Activated T-helper 1 cell treated with anti-CD3 and anti-CD28 coated beads, Interleukin-2, amount 50 U/mL, for 16 hours (primary cell): ENCODE measurements around the gene PLCH2.

Experiments used
- DNase-seq, 2 donors: peaks; one replicate each; pipeline ENCODE4 v3.0.0-alpha.2; 2020; ENCODE audit warnings: low read depth in 1 of 2, low spot score in 1 of 2

Gene PLCH2

DNA sequence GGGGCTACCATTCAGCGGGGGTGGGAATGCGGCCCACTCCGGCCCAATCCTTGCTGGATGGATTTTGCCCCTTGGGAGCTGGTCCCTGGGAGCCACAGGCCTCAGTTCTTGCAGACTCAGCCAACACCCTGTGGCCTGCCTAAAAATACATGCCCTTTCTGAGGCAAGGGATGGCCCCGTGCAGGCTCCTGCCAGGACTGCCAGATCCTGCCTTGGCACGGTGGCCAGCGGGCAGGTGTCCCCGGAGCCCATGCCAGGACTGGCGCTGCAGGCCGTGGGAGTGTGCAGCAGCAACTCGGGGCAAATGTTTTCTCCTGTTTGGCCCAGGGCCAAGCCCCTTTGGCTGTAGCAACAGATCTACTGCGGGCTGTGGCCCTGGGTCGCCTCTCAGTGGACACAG, 51.9 kb downstream of the PLCH2 start:
- DNase-seq = no peak

DNA sequence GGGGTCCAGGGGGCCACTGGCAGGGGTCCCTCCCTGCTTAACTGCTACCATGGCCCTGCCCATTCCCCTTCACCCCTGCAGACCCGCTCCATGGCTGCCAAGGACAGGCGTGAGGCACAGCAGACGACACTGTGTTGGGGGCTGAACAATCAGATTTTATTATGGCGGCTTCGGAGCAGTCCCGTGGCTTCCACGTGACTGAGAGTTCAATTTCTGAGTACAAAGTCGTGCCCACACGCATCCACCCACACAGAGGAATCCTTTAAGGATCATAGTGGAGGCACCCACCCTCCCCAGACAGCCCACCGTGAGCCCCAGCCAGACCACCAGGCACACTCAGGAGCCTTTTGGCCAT, 52.5 kb downstream of the PLCH2 start:
- DNase-seq = no peak

DNA sequence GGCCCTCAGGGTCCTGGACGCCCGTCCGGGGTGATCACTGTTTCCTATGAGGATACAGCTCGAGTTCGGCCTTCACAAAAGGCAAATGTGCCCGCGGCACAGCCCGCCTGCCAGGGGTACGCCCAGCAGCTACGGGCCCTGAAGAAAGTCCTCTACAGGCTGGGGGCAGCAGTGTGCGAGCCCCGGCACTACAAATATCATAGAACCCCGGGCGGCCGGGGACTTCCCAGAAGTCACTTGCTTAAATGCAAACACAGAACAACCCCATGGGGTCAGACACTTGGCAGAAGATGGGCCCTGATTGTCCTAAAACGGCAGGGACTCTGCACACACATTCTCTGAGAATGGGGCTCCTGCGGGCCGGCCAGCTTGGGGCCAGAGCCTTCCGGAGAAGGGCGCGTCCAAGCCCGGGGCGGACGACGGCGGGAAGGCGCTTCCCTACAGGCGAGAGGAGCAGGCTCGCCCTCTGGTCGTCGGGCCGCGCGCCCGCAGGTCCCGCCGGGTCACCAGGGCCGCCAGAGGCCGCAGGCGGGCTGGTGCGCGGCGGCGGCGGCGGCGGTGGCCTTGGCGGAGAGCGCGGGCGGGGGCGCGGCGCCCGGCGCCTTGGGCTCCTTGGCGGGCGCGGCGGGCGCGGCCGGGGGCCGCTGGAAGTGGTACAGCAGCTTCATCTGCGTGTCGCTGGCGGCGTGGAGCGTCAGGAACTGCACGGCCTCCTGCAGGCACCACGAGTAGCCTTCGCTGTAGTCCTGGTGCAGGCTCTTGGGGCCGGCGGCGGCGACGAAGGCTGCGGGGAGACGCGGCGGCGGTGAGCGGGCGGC, 53.1 kb downstream of the PLCH2 start:
- DNase-seq = no peak

DNA sequence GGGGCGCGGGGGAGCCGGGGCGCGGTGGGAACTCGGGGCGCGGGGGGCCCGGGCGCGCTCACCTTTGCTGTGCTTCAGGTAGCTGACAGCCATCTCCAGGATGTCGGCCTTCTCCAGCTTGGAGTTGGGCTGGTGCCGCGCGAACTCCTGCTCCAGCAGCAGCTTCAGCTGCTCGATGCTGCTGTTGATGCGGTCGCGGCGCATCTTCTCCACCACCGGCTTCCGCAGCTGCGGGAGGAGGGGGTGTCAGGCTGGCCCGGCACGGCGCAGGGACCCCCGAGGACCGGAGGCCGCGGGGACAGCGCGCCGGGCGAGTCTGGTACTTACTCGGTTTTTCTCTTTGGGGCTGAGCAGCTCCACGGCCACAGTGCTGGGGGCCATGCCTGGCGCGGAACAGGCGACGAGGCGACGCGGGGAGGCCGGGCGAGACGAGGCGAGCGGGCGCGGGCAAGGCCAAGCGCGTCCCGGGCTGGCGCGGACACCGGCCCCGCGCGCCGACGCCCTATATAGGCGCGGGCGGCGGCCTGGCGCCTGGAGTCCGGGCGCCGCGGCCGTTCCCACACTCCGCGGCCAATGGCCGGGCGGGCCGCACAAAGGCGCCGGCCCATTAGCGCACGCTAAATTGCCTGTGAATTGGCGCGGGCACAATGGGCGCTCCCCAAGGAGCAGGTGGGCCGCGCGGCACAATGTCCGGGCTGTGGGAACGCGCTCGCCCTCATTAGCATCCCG, 53.9 kb downstream of the PLCH2 start, which contains the start of gene HES5:
Gene HES5 (minus strand): TSS at position 480 of the 729 bp plus-strand sequence. CDS start 99 bp downstream, at position 381.
- no peak for DNase-seq

DNA sequence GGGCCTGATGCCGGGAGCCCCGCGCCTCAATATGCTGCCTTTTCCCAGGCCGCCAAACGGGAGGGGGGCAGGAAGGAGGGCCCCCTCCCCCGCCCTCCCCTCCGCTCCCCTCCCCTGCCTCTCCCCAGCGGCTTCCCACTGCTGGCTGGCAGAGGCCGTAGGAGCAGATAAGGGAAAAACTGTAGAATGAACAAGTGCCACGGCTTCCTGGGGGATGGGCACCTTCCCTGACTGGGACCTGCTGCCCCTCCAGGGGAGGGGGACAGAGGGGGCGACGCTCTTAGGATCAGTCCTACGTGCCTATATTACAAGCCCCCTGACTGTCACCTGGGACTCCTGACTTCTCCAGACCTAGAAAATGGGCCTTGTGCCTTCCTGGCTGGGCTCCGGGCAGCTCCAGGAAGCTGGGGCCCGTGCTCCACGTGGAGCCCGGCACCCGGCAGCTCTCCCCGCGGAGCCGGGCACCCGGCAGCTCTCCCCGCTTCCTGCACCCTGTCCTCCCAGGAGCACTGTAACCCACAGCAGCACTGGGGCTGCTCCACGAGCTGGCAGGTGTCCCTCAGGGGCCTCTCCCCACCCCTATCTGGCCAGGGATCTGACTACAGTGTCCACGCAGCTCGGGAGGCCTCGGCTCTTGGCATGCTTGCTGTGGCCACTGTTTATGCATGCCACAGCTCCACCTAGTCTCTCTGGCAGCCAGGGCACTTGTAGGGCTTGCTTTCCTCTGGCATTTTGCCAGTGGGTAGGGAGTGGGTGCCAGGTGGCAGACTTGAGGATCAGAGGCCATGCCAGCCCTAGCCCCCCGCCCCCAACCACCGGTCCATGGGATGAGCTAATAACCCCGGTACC, 54.6 kb downstream of the PLCH2 start:
- no peak for DNase-seq

DNA sequence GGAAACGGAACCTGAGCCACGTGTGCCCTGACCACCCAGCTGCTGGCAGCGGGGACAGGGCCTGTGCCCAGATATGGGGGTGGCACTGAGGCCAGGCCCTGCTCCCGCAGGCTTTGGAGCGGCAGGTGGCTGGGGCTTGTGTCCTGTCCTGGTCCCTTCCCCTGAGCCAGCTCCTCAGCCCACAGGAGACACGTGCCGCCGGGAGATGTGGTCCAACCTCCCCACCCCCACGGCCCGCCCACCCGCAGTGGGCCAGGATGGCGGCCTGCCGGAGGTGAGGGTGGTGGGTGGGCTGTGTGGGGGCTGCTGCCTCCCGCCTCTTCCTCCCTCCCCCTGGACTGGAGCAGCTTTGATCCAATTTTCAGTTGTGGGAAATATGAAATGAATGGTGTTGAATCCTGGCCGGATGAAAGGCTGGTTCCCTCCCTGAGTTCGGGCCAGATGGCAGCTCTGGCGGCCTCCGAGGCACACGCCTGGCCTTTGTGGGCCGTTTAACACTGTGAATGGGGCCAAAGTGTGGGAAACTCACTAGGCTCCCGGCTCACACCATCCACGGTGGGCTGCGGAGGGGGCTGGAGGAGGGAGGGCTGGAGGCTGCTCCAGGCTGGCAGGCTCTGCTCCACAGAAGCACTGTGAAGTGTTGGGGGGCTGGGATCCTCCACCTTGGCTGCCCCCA, 56.5 kb downstream of the PLCH2 start:
- no peak for DNase-seq

DNA sequence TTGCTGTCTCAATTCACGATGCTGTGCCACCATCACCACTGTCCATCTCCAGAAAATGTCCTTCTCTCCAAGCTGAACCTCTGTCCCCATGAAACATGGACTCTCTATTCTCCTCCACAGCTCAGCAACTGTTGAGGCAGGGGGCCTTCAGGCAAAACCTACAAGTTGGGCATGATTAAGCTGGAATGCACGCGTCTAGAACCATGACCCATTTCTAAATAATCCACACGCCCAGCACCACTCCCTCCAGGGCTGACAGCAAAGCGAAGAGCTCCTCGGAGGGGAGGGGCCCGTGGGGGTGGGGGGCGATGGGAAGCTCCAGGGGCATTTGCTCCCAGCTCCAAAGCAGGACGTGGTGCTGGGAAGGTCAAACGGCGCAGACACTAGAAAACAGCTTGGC, 57.3 kb downstream of the PLCH2 start:
- no peak for DNase-seq

DNA sequence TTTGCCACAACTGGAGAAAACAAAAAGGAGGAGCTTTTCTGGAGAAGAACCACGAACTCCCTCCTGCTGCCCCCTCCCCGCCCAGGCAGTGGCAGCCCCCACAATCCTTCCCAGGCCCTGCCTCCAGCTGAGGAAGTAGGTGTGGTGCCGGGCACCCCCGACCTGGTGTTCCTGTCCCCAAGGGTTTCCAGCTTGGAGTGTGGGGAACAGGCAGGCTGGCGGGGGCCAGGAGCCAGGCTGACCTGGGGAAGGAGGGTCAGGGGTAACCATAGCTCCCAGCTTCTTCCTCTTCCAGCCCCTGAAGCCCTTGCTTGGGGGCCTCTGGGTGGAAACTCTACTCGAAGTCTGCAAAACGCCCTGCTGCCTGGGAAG, 58.2 kb downstream of the PLCH2 start:
- no peak for DNase-seq

DNA sequence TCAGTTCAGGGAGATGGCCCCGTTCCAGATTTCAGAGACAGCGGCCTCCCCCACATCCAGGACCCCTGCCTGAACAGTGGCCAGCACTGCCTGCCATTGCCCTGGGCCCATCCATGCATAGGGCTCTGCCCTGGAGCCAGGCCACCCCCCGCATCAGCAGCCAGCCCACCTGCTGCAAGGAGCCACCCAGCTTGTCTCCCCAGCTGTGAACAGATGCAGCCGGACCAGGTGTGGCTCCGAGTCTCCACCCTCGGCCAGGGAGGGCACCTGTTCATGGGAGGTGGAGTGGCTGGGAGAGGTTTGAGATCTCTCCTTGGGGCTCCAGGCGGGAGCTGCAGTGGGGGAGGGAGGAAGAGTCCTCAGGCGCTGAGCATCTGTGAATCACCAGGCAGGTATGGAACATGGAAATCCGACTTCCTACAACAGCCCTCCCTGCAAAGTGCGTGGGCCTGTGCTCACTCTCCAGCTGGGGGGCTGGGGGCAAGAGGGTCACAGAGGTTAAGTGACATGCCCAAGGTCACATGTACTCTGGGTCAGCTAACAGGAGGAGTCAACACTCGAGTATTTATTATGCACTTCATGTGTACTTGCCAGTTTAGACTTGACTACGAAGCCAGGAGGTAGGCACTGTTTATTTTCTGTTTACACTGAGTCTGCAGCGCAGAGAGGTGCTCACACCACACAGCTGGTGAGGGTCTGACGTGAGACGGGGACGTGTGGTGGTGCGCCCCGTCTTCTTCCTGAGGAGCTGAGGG, 58.8 kb downstream of the PLCH2 start:
- DNase-seq = no peak

DNA sequence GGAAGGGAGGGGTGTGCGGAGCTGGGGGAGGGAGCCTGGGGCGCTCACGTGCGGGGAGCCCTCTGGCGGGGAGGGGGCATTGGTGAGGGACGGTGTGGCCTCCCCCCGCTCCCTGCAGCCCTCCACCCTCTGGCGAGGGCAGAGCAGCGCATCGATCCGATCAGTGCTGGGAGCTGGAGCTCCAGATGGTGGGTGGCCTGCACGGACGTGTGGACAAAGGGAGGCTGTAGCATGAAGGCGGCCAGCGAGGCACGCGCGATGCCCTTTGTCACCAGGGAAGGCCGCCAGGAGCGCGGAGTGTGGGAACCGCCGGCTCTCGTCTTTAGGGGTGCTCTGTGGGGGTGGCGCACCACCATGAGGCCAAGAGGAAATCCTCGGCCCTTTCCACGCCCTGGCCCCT, 59.4 kb downstream of the PLCH2 start:
- no peak for DNase-seq

DNA sequence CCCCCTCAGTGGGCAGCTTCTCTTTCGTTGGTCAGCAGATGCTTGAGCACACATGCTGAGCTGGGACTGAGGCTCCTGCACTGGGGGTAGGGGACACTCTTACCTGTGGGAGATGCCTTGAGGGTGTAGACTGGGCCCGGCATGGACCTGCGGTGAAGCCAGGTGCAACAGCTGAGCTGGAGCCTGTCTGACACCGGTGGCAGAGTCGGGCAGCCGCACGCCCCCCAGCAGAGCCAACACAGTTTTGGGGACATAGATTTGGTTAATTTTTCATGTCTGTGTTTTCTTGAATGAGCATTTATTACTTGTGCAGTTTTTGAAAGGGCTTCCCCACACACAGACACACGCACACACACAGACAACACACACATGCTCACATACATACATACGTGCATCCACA, 59.9 kb downstream of the PLCH2 start:
- DNase-seq = no peak

DNA sequence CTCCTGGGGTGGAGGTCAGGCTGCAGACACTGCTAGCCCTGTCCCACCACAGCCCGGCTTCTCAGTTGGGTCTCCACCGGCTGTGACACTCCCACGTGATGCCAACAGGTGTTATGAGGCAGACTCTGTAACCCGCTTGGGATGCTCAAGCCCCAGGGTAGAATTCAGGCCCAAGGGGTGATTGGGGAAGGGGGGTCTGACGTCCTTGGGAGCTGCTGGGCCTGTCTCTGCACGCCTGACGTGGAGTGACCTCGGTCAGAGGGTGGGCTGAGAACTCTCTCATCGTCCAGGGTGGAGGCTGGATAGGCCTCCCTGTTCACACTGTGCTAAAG, 61.7 kb downstream of the PLCH2 start:
- DNase-seq = no peak

DNA sequence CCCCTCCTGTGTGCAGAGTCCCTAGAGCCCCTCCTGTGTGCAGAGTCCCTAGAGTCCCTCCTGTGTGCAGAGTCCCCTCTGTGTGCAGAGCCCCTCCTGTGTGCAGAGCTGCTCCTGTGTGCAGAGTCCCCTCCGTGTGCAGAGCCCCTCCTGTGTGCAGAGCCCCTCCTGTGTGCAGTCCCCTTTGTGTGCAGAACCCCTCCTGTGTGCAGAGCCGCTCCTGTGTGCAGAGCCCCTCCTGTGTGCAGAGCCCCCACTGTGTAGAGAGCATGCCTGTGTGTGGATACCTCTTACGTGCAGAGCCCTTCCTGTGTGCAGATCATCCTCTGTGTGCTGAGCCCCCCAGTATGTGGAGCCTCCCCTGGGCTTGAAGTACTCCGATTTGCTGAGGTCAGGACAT, 62.3 kb downstream of the PLCH2 start:
- no peak for DNase-seq

DNA sequence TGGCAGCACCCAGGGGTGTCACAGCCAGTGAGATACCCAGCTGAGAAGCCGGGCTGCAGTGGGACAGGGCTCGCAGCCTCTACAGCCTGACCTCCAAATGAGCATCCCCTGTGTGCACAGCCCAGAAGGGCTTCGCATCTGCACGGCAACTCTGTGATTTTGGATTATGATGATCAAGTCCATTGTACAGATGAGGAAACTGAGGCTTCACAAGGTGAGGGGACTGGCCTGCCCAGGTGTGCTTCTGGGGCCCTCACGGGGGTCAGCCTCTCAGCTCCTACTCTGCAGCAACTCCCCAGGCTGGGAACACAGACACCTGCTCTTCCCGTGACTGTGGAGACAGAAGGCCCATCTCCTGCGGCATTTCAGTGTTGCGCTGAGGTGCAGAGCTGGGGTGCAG, 62.8 kb downstream of the PLCH2 start:
- DNase-seq = no peak

DNA sequence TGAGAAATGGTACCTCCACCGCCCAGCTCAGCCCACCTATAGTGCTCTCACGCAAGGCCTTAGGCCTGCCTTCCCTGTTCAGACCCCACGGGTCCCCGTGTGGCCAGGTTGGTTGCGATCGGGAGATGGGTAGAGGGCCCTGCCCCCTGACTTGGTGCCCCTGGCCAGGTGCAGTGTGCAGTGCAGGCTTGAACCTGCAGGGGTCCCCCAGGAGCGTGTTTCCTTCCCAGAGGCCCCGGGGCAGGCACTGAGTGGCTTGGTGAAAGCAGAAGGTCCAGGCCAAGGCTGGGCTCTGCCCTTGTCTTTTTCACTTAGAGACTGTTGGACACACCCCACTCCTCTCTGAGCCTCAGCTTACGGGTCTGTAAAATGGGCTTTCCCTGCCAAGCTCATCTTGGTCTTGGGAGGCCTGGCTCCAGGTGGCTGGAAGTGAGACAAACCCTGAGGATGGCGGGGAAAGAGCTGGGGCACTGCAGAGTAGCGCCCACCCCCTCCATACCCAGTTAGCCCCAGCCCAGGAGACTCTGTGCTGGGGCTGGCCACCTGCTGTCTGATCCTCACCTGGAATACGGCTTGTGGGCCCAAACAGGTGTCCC, 63.3 kb downstream of the PLCH2 start:
- DNase-seq = no peak

DNA sequence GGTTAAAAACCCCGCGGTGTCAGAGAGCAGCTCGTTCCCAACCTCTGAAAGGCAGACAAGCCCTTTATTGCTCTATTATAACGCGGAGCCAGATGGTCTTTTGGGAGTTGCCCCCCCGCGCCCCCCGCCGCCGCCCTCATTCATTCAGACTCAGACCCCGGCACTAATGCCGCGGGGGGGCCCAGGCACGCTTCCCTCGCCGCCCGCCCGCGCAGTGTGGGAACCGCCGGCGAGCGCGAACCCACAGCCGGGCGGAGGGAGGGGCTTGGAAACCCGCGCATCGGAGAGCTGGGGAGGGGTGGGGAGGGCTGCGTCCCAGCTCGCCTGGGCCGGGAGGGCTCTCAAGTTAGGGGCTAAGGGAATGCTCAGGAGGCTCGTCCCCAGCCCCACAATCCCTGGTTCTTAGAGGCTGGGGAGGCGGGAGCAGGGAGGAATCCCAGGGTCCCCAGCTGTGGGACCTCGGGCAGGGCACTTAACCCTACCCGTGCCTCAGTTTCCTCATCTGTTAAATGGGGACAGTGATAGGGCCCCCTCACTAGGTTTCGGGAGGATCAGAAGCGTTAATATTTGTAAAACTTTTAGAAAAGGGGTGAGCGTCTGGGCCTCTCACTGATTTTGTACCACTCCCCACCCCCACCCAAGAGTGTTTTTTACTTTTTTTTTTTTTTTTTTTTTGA, 64.9 kb downstream of the PLCH2 start:
- DNase-seq = no peak

DNA sequence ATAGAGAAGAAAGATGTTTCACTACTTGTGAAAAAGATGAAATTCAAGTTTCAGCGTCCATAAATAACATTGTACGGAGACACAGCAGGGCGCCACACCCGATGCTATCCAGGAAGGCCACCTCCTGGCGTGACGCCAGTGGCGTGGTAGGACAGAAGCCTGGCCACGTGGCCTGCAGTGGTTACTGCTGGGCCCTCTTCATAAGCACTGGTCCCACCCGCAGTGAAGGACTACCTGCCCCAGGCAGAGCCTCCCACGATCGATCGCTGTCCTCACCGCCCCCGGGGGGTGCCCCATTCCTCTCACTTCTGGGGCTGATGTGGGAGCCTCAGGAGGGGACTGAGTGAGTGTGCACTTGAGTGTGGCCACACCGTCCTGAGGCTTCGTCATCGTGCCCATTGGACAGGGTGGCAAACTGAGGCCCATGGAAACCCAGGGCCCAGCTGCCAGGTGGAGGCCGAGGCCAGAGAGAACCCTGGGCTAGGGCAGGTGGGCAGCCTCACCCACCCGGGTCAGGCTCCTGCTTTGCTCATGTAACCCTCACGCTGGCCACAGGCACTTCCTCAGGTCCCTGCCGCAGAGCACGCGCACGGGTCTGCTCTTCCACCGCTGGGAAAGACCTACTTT, 65.6 kb downstream of the PLCH2 start:
- no peak for DNase-seq

DNA sequence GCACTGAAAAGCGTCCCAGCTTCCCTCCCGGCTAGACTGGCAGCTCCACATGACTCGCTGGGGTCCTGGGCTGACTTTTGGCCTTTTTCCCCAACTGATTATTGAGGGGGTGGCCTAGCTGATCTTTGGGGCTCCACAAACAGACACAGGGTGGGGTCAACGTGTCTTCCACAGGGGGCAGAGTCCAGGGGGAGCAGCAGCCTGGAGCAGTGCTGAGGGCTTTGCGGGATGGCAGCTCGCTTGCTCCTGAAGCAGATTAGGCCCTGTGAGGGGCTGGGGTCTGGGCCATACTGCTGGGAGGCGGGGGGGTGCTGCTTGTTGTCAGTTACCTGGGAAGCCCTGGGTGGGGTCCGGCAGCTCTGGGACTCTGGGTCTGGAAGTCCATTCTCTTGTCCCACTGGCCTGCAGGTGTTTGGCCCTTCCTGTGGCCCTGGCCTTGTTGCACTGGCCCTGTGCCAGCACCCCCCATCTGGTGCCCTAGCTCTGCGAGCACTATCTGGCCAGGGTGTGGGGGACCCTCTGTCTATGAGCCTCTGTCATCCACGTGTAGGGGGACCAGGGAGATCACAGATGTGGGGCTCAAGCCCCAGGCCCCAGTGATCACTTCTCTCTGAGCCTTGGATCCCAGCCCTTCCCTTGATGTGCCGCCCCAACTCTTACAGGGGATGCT, 66.3 kb downstream of the PLCH2 start:
- DNase-seq = no peak
